HCT116 (cell line): ENCODE results near the gene VPS37B.

Experiments used
- CEBPB ChIP-seq: IDR thresholded peaks from 2 replicates; pipeline ENCODE4 v1.6.1; 2012; ENCODE audit warnings: low read depth
- EZH2phosphoT487 ChIP-seq: fragments of 200-600 bp; IDR thresholded peaks from 2 replicates; pipeline ENCODE4 v1.6.1; 2018; ENCODE audit warnings: antibody characterized with exemption, borderline replicate concordance
- FOSL1 ChIP-seq: IDR thresholded peaks from 2 replicates; pipeline ENCODE4 v1.6.1; 2012; ENCODE audit warnings: low read depth
- JUND ChIP-seq: IDR thresholded peaks from 2 replicates; pipeline ENCODE4 v1.6.1; 2012
- POLR2AphosphoS5 ChIP-seq: IDR thresholded peaks from 2 replicates; pipeline ENCODE4 v1.6.1; 2011; ENCODE audit warnings: mild to moderate bottlenecking, low read depth, low read length, moderate library complexity
- RAD21 ChIP-seq: IDR thresholded peaks from 2 replicates; pipeline ENCODE4 v1.6.1; 2012; ENCODE audit warnings: low read depth, mild to moderate bottlenecking
- SRF ChIP-seq: IDR thresholded peaks from 2 replicates; pipeline ENCODE4 v1.6.1; 2012; ENCODE audit warnings: low read depth
- ZFX ChIP-seq: fragments of 450-650 bp; IDR thresholded peaks from 2 replicates; pipeline ENCODE4 v1.6.1; 2017
- TF ChIP-seq, protein P1 (sequence below): IDR thresholded peaks from 2 replicates; pipeline ENCODE4 v1.6.1; 2012
- TF ChIP-seq, protein P2 (sequence below), 3 experiments: fragments of 200-600 bp in 1 of 3; sonication (generic) in 1 of 3; IDR thresholded peaks in 2 of 3; conservative IDR thresholded peaks in 1 of 3; 2 replicates each; pipeline ENCODE4 v1.5.1; 2012 to 2017; ENCODE audit warnings: low read depth in 2 of 3, low read length in 2 of 3, antibody characterized with exemption in 1 of 3, borderline replicate concordance in 1 of 3, control low read depth in 1 of 3, mild to moderate bottlenecking in 1 of 3, mixed read lengths in 1 of 3, mixed run types in 1 of 3, moderate library complexity in 1 of 3; ENCODE audit not compliant: insufficient read depth in 1 of 3
- TF ChIP-seq, protein P3 (sequence below): IDR thresholded peaks from 2 replicates; pipeline ENCODE4 v1.6.1; 2012

DNA sequence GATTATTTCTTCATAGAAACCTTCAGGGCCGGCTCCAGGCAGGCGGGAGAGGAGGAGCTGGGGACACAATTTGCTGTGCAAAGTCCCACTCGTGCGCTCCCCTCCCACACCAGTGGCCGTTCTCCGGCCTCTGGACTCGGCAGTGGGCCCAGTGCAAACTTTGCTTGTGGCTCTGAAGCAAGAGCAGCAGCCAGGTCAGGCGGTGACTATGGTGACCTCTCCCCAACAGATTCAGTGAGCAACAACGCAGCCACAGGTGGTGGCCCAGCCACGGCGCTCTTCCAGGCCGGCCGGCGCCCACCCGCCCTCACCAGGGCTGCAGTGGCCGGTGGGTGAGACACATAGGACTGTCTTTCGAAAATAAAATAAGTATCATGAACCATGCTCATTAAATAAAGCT is 29.5 kb downstream of the VPS37B start:
- TF ChIP-seq ZFX, result no peak
- no peak for TF ChIP-seq CEBPB
- TF ChIP-seq, protein P1, sequence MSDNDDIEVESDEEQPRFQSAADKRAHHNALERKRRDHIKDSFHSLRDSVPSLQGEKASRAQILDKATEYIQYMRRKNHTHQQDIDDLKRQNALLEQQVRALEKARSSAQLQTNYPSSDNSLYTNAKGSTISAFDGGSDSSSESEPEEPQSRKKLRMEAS, result no peak
- TF ChIP-seq JUND, result no peak
- TF ChIP-seq EZH2phosphoT487, result no peak
- TF ChIP-seq, protein P2, sequence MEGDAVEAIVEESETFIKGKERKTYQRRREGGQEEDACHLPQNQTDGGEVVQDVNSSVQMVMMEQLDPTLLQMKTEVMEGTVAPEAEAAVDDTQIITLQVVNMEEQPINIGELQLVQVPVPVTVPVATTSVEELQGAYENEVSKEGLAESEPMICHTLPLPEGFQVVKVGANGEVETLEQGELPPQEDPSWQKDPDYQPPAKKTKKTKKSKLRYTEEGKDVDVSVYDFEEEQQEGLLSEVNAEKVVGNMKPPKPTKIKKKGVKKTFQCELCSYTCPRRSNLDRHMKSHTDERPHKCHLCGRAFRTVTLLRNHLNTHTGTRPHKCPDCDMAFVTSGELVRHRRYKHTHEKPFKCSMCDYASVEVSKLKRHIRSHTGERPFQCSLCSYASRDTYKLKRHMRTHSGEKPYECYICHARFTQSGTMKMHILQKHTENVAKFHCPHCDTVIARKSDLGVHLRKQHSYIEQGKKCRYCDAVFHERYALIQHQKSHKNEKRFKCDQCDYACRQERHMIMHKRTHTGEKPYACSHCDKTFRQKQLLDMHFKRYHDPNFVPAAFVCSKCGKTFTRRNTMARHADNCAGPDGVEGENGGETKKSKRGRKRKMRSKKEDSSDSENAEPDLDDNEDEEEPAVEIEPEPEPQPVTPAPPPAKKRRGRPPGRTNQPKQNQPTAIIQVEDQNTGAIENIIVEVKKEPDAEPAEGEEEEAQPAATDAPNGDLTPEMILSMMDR (IDR thresholded peaks at IDR 0.05 in 2 of 3, conservative IDR thresholded peaks at IDR 0.05 in 1 of 3; ENCODE audit: borderline replicate concordance in 1 of 3, insufficient read depth in 1 of 3, low read depth in 2 of 3, low read length in 2 of 3), result no peak
- no peak for TF ChIP-seq RAD21
- no peak for TF ChIP-seq FOSL1
- TF ChIP-seq, protein P3, sequence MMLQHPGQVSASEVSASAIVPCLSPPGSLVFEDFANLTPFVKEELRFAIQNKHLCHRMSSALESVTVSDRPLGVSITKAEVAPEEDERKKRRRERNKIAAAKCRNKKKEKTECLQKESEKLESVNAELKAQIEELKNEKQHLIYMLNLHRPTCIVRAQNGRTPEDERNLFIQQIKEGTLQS, result no peak
- no peak for TF ChIP-seq SRF
- TF ChIP-seq POLR2AphosphoS5, result no peak
